ENCODE results near the gene TOP1.

- TF ChIP-seq, protein P1, sequence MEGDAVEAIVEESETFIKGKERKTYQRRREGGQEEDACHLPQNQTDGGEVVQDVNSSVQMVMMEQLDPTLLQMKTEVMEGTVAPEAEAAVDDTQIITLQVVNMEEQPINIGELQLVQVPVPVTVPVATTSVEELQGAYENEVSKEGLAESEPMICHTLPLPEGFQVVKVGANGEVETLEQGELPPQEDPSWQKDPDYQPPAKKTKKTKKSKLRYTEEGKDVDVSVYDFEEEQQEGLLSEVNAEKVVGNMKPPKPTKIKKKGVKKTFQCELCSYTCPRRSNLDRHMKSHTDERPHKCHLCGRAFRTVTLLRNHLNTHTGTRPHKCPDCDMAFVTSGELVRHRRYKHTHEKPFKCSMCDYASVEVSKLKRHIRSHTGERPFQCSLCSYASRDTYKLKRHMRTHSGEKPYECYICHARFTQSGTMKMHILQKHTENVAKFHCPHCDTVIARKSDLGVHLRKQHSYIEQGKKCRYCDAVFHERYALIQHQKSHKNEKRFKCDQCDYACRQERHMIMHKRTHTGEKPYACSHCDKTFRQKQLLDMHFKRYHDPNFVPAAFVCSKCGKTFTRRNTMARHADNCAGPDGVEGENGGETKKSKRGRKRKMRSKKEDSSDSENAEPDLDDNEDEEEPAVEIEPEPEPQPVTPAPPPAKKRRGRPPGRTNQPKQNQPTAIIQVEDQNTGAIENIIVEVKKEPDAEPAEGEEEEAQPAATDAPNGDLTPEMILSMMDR (IDR thresholded peaks at IDR 0.05; ENCODE audit: borderline replicate concordance, extremely low read depth, low read length, poor library complexity, severe bottlenecking) = peak; percentile 84
- TF ChIP-seq EZH2 (IDR thresholded peaks at IDR 0.05; ENCODE audit: borderline replicate concordance, low read depth, low read length, severe bottlenecking) = no peak
Observed at GRCh38 chr20:41173161-41173721, 144.6 kb downstream of the TOP1 start.
